NCI-H748 treated with DMSO at 0.1 percent for 48 hours (cell line): ENCODE results near the gene SLC27A1.
"Not testable (repeated sequence)": the region's sequence is repeated elsewhere in the genome, so short reads cannot be mapped to it uniquely, and the experiment has no call there.

Experiments used
- DNase-seq: peaks from one replicate; lab custom pipeline; 2025; lab: John Stamatoyannopoulos, UW

SLC27A1 gene

DNA sequence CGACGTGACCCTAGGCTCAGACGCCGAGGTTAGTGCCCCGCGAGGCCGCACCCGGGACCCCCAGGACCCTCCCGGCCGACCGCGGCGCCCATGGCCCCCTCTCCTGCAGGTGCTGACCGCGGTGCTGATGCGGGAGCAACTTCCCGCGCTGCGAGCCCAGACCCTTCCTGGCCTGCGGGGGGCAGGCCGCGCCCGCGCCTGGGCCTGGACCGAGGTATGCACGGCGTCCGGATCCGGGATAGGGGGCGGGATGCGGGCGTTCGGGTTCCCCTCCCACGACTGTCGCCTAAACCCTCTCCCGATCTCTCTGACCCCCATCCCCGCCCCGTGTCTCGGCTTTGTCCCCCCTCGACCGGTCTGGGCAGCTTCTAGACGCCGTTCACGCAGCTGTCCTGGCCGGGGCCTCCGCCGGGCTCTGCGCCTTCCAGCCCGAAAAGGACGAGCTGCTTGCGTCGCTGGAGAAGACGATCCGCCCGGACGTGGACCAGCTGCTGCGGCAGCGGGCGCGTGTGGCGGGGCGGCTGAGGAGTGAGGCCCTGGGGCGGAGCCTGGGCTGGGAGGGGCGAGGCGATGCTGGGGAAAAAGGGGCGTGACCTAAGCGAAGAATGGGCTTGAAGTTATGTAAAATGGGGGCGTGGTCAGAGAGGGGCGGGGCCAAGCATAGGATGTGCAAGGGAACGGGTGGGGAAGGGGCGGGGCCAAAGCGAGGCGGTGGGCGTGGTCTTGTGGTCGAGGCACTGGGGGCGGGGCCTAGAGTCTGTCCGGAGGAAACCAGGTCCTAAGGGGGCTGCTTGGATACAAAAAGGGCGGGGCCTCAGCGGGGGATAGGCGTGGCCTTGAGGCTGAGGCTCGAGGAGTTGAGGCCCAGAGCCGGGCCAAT, 69.2 kb downstream of the SLC27A1 start:
- DNase-seq = peak; percentile 89

DNA sequence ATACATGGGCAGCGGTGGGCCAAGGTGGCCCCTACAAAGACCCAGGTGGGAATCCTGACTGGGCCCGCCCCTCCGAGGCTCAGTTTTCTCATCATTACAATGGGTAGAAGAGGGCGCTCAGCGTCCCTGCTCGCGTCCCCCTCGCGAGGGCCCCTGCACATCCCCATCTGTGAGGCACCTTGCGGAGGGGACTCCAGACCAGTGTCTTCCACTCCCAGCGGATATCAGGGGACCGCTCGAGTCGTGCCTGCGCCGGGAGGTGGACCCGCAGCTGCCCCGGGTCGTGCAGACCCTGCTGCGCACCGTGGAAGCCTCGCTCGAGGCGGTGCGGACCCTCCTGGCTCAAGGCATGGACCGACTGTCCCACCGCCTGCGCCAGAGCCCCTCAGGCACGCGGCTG, 69.8 kb downstream of the SLC27A1 start:
- DNase-seq = no peak

DNA sequence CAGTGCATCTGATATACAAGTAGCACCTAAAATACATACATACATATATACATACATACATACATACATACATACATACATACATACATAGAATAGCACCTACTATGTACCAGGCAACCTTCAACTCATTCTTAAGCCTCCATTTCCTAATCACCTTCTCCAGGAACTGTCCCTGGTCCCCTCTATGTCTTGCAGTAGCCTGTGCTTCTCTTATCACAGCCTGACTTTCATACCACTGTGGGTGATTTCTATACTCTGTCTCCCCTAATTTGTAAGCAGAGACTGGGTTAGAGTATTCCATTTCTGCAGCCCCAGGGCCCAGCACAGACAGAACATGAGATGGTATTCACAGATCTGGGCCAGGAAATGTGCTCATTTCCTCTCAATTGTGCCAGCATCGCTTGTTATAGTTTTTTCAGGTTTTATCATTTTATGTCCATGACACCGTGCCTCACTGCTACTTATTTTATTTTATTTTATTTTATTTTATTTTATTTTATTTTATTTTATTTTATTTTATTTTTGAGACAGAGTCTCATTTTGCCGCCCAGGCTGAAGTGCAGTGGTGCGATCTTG, 70.9 kb downstream of the SLC27A1 start:
- DNase-seq = no peak

DNA sequence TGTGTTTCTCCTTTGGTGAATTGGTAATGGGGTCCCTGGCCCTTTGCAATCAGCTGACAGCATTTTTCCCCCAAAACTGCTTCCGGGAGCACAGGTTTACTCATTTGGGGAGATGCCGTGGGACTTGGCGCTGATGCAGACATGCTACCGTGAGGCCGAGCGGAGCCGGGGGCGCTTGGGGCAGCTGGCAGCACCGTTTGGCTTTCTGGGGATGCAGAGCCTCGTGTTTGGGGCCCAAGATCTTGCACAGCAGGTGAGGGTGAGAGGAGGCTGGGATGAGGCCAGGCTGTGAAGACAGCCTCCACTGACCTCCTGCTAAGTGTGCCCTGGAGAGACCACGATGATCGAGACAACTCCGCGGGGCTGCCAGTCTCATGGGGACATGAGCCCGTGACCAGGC, 71.7 kb downstream of the SLC27A1 start:
- DNase-seq = no peak

DNA sequence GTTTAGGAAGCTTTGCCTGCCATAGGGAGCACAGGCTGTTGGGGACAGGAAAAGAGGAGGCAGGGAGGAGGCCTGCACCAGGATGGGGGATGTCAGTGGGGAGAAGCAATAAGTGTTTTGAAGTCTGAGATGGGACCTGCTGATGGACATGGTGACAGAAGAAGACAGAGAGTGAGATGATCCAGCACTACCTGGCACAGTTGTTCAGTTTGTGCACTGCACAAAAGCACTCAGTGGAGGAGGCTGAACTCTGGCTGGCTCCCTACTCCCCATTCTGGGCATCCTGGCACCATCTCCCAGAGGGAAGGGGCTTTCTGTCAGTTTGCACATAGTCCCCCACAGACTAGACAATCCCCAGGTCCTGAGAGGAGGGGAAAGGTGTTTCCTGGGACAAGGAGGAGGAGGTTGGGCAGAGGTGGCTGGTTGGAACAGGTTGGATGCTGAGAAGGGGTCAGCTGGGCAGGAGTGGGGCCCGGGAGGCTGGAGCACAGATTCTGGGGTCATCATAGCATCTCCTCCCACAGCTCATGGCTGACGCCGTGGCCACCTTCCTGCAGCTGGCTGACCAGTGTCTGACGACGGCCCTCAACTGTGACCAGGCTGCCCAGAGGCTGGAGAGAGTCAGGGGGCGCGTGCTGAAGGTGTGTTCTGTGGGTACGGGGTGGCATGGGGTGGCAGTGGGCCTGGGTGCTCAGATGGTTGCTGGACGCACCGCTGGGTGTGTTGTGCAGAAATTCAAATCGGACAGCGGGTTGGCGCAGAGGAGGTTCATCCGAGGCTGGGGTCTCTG, 72.7 kb downstream of the SLC27A1 start:
- DNase-seq = no peak

DNA sequence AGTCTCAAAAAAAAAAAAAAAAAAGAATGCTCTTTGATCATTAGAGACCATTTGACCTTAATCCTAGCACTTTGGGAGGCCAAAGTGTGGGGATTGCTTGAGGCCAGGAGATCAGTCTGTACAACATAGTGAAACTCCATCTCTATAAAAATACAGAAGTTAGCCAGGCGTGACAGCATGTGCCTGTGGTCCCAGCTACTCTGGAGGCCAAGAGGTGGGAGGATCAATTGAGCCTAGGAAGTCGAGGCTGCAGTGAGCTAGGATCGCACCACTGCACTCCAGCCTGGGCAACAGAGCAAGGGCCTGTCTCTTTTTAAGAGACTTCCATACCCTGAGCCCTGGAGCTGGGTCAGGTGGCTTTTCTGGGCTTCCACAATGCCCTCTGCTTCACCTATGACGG, 73.7 kb downstream of the SLC27A1 start:
- DNase-seq = no peak

DNA sequence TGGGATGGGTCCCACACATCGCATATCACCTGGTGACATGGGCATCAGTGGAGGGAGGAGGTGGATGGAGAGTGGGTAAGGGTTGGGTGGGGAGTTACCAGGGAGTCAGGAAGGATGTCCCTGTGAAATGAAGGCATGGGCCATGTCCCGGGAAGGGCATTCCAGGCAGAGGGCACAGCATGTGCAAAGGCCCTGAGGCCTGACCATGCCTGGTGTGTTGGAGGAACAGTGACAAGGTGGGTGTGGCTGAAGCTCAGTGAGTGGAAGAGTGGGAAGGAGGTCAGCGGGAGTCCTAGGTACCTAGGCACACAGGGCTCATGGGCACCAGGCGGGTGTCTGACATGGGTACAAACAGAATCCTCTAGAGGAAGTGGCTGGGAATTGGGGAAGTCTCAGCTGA, 74.1 kb downstream of the SLC27A1 start:
- DNase-seq = no peak

DNA sequence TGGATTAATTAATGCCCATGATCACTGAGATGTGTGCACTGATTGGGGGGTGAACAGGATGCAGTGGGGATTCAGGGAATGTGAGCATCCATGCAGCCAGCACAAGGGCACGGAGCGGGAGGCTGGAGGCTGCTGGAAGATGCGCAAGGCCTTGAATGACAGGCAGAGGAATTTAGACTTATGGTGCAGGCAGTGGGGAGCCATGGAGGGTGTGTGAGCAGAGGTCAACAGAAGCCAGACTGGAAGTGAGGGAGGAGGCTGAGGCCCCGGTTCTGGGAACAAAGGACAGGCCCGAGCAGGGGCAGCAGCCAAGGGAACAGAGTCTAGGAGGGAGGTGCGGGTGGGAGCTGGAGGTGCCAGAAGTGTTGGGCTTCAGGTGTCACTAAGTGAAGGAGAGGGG, 77.8 kb downstream of the SLC27A1 start:
- no peak for DNase-seq

DNA sequence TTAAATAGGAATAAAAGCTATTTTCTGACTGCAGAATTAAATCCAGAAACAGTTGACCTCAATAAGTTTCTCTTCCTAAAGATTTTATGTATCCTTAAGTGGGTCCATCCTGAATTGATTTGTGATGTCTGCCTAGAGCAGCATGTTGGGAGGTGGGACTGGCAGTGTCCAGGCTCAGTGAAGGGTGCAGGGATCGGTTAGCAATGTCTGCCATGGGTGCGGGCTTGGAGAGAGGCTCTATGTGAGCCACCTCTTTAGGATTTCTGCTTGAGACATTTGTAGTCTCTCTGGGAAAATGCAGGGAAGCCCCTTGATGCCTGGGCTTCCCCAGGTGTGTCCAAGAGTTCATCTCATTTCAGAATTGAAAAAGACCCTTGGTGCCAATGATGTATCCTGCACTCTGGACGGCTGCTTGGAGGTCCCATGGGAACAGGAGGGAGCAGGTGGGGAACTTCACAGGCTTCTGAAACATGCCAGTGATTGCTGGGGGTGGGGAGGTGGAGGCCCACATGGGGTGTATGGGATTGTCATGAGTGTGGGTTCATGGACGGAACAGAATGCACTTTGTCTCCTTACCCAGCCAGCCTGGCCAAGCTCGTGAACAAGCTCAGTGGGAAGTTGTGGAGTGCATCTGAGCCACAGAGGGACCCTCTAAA, 78.9 kb downstream of the SLC27A1 start:
- no peak for DNase-seq

DNA sequence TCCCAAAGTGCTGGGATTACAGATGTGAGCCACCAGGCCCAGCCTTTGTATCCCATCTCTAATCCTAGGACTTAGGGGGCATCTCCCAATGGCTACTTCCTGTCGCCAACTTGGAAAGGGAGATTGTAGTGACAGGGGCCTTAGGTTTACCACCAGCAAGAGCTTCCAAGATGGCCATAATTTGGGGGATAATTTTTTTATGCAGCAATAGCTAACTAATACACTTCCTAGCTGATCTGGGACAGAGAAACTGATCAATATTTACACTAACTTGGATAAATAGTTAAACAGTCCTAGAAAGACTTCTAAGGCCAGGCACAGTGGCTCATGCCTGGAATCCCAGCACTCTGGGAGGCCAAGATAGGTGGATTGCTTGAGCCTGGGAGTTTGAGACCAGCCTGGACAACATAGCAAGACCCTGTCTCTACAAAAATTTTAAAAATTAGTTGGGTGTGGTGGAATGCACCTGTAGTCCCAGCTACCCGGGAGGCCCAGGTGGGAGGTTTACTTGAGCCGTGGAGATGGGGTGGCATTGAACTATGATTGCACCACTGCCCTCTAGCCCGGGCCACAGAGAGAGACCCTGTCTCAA, 79.8 kb downstream of the SLC27A1 start:
- no peak for DNase-seq

DNA sequence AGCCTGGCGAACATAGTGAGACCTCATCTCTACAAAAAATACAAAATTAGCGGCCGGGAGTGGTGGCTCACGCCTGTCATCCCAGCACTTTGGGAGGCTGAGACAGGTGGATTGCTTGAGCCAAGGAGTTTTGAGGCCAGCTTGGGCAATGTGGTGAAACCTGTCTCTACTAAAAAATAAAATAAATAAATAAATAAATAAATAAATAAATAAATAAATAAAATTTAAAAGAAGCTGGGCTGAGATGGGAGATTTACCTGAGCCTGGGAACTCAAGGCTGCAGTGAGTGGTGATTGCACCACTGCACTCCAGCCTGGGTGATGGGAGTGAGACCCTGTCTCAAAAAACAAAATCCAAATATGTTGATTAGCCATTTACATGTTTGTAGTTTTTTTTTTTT, 82.4 kb downstream of the SLC27A1 start:
- DNase-seq = not testable (repeated sequence)

DNA sequence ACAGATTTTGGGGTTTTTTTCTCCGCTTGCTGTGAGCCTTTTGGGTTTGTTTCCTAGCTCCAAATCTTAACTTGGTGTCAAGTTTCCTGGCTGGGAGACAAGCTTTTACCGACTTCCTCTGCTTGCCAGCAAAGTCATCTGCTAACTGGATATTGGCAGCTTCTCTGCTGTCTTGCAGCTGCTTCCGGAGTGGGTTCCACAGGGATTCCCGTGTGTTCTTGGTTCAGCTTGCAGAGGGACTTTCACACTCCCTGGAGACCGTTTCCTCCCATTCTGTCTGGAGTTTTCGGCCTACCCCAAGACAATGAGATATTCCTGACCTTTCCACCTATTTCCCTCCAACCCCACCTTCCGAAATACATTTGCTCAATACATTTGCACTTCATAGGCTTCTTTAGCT, 82.9 kb downstream of the SLC27A1 start:
- DNase-seq = no peak

DNA sequence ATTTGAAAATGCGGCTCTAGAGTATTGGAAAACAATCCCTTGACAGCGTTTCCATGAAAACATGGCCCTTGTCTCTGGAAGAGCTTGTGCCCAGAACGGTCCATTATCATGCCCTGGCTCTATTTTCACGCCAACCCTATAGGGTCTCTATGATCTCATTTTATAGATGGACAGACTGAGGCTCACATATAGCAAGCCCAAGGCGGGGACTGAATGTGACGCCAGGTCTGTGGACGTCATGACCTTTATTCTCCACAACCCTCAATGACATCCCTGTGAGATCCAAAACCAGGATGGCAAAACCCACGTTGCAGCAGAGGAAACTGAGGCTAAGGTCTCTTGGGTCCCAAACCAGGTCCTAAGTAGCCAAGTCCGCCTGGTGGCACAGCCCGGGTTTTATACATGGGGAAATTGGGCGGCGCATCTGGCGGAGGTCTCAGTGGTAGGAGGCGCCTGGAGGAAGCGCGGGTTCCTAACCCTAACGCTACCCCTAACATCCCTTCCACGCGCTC, 84.7 kb downstream of the SLC27A1 start:
- DNase-seq = no peak

DNA sequence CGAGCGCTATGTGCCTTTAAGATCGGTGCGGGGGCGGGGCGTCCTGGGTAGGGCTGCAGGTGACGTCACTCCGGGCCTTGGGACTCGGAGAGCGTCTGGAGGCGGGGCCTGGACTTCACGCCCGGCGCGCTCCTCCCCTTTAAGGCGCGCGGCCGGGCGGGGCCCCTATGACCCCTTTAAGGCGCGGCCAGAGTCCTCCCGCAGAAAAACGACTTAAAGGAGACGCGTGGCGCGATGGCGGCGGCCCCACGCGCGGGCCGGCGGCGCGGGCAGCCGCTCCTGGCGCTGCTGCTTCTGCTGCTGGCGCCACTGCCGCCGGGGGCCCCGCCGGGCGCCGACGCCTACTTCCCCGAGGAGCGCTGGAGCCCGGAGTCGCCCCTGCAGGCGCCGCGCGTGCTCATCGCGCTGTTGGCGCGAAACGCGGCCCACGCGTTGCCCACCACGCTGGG, 85.2 kb downstream of the SLC27A1 start, which contains the start of gene COLGALT1:
Gene COLGALT1 (plus strand): TSS at position 170 of the 449 bp plus-strand sequence. CDS start 65 bp downstream, at position 235.
- DNase-seq = peak; percentile 83
